Peyer's patch (tissue), 4 donors: ENCODE data around the gene SPDYE4.

Experiments
- POLR2A ChIP-seq, 2 donors: fragments of 450-650 bp; IDR thresholded peaks; one replicate each; pipeline ENCODE4 v1.5.1; 2017; ENCODE audit warnings: antibody characterized with exemption in 2 of 2, mild to moderate bottlenecking in 2 of 2, moderate library complexity in 2 of 2
- TF ChIP-seq, protein P1 (sequence below), 6 experiments: fragments of 450-650 bp in 4 of 6; fragments of 200-600 bp in 2 of 6; sonication (generic) in 1 of 6; IDR thresholded peaks; one replicate each; pipeline ENCODE4 v1.5.1; 2017 to 2019; ENCODE audit warnings: antibody characterized with exemption in 6 of 6, mild to moderate bottlenecking in 3 of 6, moderate library complexity in 1 of 6

DNA sequence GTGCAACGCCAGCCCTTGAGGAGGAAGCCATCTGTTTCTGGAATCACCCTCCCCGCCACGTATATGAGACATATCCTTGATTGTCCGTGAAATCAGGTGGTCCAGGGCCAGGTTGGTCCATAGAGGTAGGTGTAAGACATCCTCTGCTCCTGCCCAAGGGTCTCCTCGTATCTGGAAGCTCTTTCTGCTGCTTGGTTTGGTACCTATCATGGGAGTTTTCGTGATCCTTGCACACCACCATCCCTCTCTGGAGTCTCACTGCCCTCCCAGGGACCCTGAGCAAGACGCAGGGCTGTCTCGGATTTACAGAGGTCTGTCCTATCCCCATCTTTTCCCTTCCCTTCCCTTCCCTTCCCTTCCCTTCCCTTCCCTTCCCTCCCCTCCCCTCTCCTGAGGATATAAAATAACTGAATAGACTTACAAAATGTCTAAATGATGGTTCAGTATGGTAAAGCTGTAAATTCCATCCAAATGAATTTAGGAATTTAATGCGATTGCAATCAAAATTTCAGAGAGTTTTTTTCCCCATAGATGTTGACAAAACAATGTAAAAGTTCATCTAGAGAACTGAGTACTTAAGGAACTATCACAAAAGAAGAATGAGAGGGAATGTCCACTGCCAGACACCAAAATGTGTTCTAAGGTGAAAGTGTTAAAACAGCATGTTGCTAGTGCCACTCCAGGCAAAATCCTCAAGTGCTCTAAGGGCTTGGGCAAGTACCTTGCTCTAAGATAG, 11.7 kb downstream of the SPDYE4 start:
- TF ChIP-seq, protein P1, sequence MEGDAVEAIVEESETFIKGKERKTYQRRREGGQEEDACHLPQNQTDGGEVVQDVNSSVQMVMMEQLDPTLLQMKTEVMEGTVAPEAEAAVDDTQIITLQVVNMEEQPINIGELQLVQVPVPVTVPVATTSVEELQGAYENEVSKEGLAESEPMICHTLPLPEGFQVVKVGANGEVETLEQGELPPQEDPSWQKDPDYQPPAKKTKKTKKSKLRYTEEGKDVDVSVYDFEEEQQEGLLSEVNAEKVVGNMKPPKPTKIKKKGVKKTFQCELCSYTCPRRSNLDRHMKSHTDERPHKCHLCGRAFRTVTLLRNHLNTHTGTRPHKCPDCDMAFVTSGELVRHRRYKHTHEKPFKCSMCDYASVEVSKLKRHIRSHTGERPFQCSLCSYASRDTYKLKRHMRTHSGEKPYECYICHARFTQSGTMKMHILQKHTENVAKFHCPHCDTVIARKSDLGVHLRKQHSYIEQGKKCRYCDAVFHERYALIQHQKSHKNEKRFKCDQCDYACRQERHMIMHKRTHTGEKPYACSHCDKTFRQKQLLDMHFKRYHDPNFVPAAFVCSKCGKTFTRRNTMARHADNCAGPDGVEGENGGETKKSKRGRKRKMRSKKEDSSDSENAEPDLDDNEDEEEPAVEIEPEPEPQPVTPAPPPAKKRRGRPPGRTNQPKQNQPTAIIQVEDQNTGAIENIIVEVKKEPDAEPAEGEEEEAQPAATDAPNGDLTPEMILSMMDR (IDR thresholded peaks at IDR 0.05): no peak
- no peak for TF ChIP-seq POLR2A (IDR thresholded peaks at IDR 0.05)
